ENCODE data around the gene WTIP.
"Not testable (repeated sequence)": the region's sequence is repeated elsewhere in the genome, so short reads cannot be mapped to it uniquely, and the experiment has no call there.

The WTIP gene

DNA sequence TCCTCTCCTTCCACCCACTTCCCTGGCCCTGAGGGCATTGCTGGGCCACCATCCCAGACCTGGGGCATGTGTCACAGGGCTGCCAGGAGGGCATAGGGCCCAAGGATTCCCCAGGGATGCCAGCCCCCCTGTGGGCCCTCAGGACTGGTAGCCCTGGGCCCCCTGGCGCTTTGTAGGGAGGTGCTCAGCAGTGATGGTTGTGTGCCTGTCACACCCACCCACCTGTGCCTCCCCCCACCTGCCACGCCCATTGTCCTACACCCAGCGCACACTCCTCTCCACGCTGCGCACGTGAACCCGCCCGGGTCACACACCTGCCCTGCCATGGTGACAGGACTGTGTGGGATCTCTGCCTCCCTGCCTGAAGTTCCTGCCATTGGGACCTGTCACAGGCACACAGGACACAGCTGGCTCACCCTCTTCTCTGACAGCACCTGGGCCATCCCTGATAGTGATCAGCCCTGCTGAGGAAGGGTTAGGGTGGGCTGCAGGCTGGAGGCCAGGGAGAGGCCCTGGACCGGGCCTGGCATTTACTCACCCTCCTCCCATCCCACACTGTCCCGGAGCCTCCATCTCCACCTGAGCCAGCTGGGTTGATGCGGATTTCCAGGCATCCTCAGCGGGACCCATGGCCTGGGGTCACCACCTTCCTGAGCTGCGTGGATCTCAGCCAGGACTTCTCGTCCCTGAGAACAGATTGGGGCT lies 23.9 kb downstream of the WTIP start:
- Histone ChIP-seq H3K4me1 (ENCODE audit: control insufficient read depth in 1 of 2, insufficient read depth in 2 of 2, low read length in 2 of 2) (peaks cover 0 to 4% of the 10 kb centered on the region in 2 donors), H3K4me3 (ENCODE audit: low read depth in 1 of 2, low read length in 2 of 2) (no peak overlapping the region), H3K36me3 (ENCODE audit: control insufficient read depth in 1 of 2, insufficient read depth in 2 of 2, low read length in 2 of 2) (no peaks in the 10 kb centered on the region), H3K9me3 (ENCODE audit: control insufficient read depth in 1 of 2, low read length in 2 of 2) (no peaks in the 10 kb centered on the region), H3K27ac (ENCODE audit: low read length) (no peak overlapping the region), H3K27me3 (ENCODE audit: low read depth, low read length) (no peaks in the 10 kb centered on the region)

DNA sequence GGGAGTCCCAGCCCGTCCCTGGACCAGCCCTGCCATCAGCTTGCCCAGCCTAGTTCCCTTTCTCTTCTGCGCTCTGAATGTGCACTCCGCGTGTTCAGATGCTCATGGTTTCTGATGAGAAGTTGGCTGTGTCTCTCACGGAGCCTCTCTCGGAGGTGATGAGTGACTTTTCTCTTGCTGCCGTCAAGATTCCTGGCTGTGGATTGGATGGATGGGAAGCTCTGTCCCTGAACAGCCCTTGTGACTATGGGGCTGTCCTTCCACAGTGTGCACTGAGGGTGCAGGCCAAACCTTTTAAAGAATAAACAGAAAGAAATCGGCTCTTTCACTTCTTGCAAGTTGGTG lies 24.4 kb downstream of the WTIP start:
- Histone ChIP-seq H3K27me3 (ENCODE audit: low read depth, low read length) (no peaks in the 10 kb centered on the region), H3K9me3 (ENCODE audit: control insufficient read depth in 1 of 2, low read length in 2 of 2) (no peaks in the 10 kb centered on the region), H3K4me1 (ENCODE audit: control insufficient read depth in 1 of 2, insufficient read depth in 2 of 2, low read length in 2 of 2) (peaks cover 0 to 4% of the 10 kb centered on the region in 2 donors), H3K36me3 (ENCODE audit: control insufficient read depth in 1 of 2, insufficient read depth in 2 of 2, low read length in 2 of 2) (no peaks in the 10 kb centered on the region), H3K27ac (ENCODE audit: low read length) (no peak overlapping the region), H3K4me3 (ENCODE audit: low read depth in 1 of 2, low read length in 2 of 2) (no peak overlapping the region)

DNA sequence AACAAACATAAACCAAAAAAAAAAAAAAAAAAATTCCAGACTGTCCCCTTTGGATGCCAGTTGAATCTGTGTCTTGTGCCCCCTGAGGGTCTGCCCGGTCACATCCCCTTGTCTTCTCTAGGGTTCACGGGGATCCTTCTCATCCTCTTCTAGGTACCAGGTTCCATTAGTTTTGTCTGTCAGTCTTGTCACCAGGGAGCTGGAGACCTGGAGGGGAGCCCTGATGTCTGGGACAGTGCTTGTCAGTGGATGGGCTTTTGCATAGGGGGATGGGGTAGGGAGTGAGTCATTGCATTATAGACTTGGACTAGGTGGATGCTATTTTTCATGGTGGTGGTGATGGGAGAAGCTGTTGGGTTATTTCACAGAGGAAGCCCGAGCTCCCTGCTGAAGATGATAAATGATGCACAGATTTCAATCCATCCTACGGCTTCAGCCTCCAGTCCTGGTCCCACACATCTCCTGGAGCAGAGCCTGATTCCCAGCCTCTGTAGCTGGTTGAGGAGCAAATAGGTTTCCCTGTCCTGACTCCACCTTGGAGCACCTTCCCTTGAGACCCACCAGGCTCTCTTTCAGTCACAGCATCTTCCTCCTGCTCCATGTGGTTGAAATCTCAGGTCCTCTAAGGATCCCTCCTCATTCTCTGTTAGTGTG lies 26.0 kb downstream of the WTIP start:
- H3K36me3 ChIP-seq (ENCODE audit: control insufficient read depth in 1 of 2, insufficient read depth in 2 of 2, low read length in 2 of 2), result no peaks in the 10 kb centered on the region
- peaks cover 0 to 4% of the 10 kb centered on the region in 2 donors for H3K4me1 ChIP-seq (ENCODE audit: control insufficient read depth in 1 of 2, insufficient read depth in 2 of 2, low read length in 2 of 2)
- H3K4me3 ChIP-seq (ENCODE audit: low read depth in 1 of 2, low read length in 2 of 2), result no peak overlapping the region
- no peak overlapping the region for H3K27ac ChIP-seq (ENCODE audit: low read length)
- no peaks in the 10 kb centered on the region for H3K27me3 ChIP-seq (ENCODE audit: low read depth, low read length)
- no peaks in the 10 kb centered on the region for H3K9me3 ChIP-seq (ENCODE audit: control insufficient read depth in 1 of 2, low read length in 2 of 2)

DNA sequence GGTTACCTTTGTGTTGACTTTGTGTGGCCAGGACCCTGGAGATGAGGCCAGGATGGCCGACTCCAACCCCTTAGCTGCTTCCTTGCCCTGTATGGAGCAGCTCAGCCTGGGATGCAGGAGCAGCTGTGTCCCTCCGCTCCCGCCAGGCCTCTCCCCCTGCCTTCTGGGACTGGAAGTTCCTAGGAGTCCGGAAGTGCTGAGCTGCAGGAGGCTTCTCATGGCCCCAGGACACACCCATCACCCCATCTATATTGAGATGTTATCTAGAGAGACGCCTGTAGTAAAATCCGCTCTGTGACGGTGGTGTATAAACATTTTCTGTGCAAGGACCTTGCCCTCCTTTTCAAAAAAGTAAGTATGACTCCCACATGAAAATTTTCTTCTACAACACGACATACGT lies 27.0 kb downstream of the WTIP start:
- no peaks in the 10 kb centered on the region for H3K4me1 ChIP-seq (ENCODE audit: control insufficient read depth in 1 of 2, insufficient read depth in 2 of 2, low read length in 2 of 2)

DNA sequence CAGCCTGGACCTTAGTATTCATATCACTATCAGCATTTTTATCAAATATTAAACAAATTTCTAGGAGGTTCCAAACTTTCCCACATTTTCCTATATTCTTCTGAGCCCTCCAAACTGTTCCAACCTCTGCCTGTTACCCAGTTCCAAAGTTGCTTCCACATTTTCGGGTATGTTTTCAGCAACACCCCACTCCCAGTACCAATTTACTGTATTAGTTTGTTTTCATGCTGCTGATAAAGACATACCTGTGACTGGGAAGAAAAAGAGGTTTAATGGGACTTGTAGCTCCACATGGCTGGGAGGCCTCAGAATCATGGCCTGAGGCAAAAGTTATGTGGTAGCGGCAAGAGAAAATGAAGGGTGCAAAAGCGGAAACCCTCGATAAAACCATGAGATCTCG lies 29.3 kb downstream of the WTIP start:
- not testable (repeated sequence) for H3K27ac ChIP-seq (ENCODE audit: low read length); H3K27me3 ChIP-seq (ENCODE audit: low read depth, low read length); H3K4me3 ChIP-seq (ENCODE audit: low read depth in 1 of 2, low read length in 2 of 2); H3K36me3 ChIP-seq (ENCODE audit: control insufficient read depth in 1 of 2, insufficient read depth in 2 of 2, low read length in 2 of 2); H3K4me1 ChIP-seq (ENCODE audit: control insufficient read depth in 1 of 2, insufficient read depth in 2 of 2, low read length in 2 of 2); H3K9me3 ChIP-seq (ENCODE audit: control insufficient read depth in 1 of 2, low read length in 2 of 2)

More for the DNA sequence above, 27.0 kb downstream of the WTIP start:
- H3K27me3 ChIP-seq (ENCODE audit: low read depth, low read length), result no peaks in the 10 kb centered on the region
- H3K27ac ChIP-seq (ENCODE audit: low read length), result no peak overlapping the region
- no peaks in the 10 kb centered on the region for H3K36me3 ChIP-seq (ENCODE audit: control insufficient read depth in 1 of 2, insufficient read depth in 2 of 2, low read length in 2 of 2)
- no peak overlapping the region for H3K4me3 ChIP-seq (ENCODE audit: low read depth in 1 of 2, low read length in 2 of 2)
- no peaks in the 10 kb centered on the region for H3K9me3 ChIP-seq (ENCODE audit: control insufficient read depth in 1 of 2, low read length in 2 of 2)

DNA sequence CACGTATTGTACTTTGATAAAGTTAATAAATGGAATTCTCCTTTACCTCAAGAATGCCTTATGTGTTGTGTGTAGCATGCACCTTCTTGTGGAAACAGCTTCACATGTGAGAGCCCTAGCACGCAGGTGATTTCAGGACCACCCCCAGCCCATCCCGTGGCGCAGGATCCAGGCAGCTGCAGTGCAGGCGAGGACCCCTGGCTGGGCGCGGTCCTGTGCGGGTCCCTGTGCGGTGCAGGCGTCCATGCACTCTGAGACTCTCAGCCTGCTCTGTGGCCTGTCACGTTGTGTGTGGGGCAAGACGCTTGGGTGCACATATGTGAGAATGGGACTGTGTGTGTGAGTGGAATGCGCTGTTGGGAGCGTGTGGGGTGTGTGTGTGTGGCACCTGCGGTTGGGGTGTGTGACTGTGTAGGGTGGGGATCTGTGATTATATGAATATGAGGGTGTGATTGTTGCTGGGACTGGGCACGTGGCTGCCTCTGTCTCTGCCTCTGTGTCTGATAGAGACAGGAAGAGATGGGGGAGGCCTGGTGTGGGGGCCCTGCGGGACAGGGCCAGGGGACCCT lies 30.8 kb downstream of the WTIP start:
- Histone ChIP-seq H3K4me3 (ENCODE audit: low read depth in 1 of 2, low read length in 2 of 2) (no peak overlapping the region), H3K9me3 (ENCODE audit: control insufficient read depth in 1 of 2, low read length in 2 of 2) (no peaks in the 10 kb centered on the region), H3K27me3 (ENCODE audit: low read depth, low read length) (no peaks in the 10 kb centered on the region), H3K4me1 (ENCODE audit: control insufficient read depth in 1 of 2, insufficient read depth in 2 of 2, low read length in 2 of 2) (no peaks in the 10 kb centered on the region), H3K36me3 (ENCODE audit: control insufficient read depth in 1 of 2, insufficient read depth in 2 of 2, low read length in 2 of 2) (no peaks in the 10 kb centered on the region), H3K27ac (ENCODE audit: low read length) (no peak overlapping the region)

DNA sequence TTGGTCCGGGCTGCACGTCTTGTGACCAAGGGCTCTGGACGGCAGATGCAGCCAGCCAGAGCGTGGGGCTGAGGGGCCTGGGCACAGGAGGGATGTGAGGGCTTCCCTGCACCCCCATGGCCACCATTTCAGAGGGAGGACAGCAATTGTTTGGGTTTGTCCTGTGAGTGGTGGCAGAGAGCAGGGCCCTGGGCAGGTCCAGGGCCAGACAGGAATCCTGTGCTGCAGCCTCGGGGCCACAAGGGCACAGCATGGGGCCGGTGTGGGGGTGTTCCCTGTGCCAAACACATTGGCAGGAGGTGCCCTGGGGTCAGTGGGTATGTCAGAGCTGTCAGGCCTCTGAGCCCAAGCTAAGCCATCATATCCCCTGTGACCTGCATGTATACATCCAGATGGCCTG lies 32.2 kb downstream of the WTIP start:
- no peak overlapping the region for H3K27ac ChIP-seq (ENCODE audit: low read length)
- no peaks in the 10 kb centered on the region for H3K36me3 ChIP-seq (ENCODE audit: control insufficient read depth in 1 of 2, insufficient read depth in 2 of 2, low read length in 2 of 2)
- no peaks in the 10 kb centered on the region for H3K4me1 ChIP-seq (ENCODE audit: control insufficient read depth in 1 of 2, insufficient read depth in 2 of 2, low read length in 2 of 2)
- H3K4me3 ChIP-seq (ENCODE audit: low read depth in 1 of 2, low read length in 2 of 2), result no peak overlapping the region
- no peaks in the 10 kb centered on the region for H3K9me3 ChIP-seq (ENCODE audit: control insufficient read depth in 1 of 2, low read length in 2 of 2)
- no peaks in the 10 kb centered on the region for H3K27me3 ChIP-seq (ENCODE audit: low read depth, low read length)

DNA sequence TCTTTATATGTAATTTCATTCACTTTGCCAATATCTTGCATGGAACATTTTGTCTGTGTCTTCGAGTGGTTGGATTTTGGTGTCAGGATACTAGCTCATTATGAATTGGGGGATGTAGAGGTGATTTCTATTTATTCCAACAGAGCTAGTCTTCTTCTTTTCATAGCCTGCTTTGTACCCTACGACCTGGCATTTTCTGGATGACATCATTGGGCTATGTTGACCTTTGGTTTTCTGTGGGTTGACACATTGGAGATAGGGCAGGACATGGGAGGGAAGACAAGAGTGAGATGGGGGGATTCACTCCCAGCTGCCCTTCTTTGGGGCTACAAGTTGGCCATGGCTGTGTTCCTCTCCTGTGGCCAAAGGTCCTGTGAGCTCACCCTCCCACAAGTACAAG lies 38.0 kb downstream of the WTIP start:
- Histone ChIP-seq H3K27me3 (ENCODE audit: low read depth, low read length) (no peaks in the 10 kb centered on the region), H3K36me3 (ENCODE audit: control insufficient read depth in 1 of 2, insufficient read depth in 2 of 2, low read length in 2 of 2) (no peaks in the 10 kb centered on the region), H3K4me3 (ENCODE audit: low read depth in 1 of 2, low read length in 2 of 2) (no peak overlapping the region), H3K9me3 (ENCODE audit: control insufficient read depth in 1 of 2, low read length in 2 of 2) (no peaks in the 10 kb centered on the region), H3K4me1 (ENCODE audit: control insufficient read depth in 1 of 2, insufficient read depth in 2 of 2, low read length in 2 of 2) (no peaks in the 10 kb centered on the region), H3K27ac (ENCODE audit: low read length) (no peak overlapping the region)

DNA sequence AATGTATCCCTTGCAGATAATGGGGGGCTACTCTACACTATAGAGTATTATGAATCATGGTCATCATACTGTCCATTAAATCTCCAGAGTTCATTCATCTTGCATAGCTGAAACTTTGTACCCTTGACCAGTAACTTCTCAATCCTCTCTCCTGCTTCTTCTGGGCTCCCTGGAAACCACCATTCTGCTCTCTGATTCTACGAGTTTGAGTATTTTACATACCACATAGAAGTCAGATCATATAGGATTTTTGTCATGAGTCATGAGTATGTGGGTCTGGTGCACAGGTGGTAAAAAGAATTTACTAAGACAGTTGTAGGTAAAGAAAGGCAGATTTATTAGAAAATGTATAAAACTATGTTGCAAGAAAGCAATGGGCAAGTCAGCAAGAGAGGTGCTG lies 41.9 kb downstream of the WTIP start:
- Histone ChIP-seq H3K4me1 (ENCODE audit: control insufficient read depth in 1 of 2, insufficient read depth in 2 of 2, low read length in 2 of 2) (no peaks in the 10 kb centered on the region), H3K27me3 (ENCODE audit: low read depth, low read length) (no peaks in the 10 kb centered on the region), H3K36me3 (ENCODE audit: control insufficient read depth in 1 of 2, insufficient read depth in 2 of 2, low read length in 2 of 2) (no peaks in the 10 kb centered on the region), H3K27ac (ENCODE audit: low read length) (no peak overlapping the region), H3K4me3 (ENCODE audit: low read depth in 1 of 2, low read length in 2 of 2) (no peak overlapping the region), H3K9me3 (ENCODE audit: control insufficient read depth in 1 of 2, low read length in 2 of 2) (no peaks in the 10 kb centered on the region)

DNA sequence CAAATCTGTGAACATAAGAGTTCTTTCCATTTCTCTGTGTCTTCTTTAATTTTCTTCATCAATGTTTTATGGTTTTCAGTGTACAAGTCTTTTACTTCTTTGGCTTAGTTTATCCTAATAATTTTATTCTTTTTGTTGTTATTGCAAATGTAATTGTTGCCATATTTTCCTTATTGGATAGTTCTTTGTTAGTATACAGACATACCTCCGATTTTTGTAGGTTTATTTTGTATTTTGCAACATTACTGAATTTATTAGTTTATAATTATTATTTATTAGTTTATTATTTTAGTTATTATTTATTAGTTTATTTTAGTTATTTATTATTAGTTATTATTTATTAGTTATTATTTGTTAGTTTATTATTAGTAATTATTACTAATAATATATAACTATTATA lies 43.4 kb downstream of the WTIP start:
- Histone ChIP-seq H3K9me3 (ENCODE audit: control insufficient read depth in 1 of 2, low read length in 2 of 2) (no peaks in the 10 kb centered on the region), H3K36me3 (ENCODE audit: control insufficient read depth in 1 of 2, insufficient read depth in 2 of 2, low read length in 2 of 2) (no peaks in the 10 kb centered on the region), H3K4me1 (ENCODE audit: control insufficient read depth in 1 of 2, insufficient read depth in 2 of 2, low read length in 2 of 2) (no peaks in the 10 kb centered on the region), H3K27ac (ENCODE audit: low read length) (no peak overlapping the region), H3K27me3 (ENCODE audit: low read depth, low read length) (no peaks in the 10 kb centered on the region), H3K4me3 (ENCODE audit: low read depth in 1 of 2, low read length in 2 of 2) (no peak overlapping the region)

DNA sequence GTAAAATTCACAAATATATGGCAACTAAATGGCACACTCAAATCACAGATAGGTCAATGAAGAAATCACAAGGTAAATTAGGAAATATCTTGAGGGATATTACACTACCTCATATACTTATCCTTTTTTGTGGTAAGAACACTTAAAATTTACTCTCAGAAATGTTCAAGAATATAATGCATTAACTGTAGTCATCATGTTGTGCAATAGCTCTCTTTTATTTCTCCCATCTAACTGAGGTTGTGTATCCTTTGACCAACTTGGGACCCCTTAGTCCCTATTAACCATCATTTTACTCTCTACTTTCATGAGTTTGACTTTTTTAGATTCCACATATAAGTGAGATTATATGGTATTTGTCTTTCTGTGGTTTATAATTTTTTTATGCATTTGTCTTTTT lies 52.6 kb downstream of the WTIP start:
- Histone ChIP-seq H3K9me3 (ENCODE audit: control insufficient read depth in 1 of 2, low read length in 2 of 2) (no peaks in the 10 kb centered on the region), H3K27me3 (ENCODE audit: low read depth, low read length) (no peaks in the 10 kb centered on the region), H3K27ac (ENCODE audit: low read length) (no peak overlapping the region), H3K4me1 (ENCODE audit: control insufficient read depth in 1 of 2, insufficient read depth in 2 of 2, low read length in 2 of 2) (no peaks in the 10 kb centered on the region), H3K4me3 (ENCODE audit: low read depth in 1 of 2, low read length in 2 of 2) (no peak overlapping the region), H3K36me3 (ENCODE audit: control insufficient read depth in 1 of 2, insufficient read depth in 2 of 2, low read length in 2 of 2) (no peaks in the 10 kb centered on the region)

DNA sequence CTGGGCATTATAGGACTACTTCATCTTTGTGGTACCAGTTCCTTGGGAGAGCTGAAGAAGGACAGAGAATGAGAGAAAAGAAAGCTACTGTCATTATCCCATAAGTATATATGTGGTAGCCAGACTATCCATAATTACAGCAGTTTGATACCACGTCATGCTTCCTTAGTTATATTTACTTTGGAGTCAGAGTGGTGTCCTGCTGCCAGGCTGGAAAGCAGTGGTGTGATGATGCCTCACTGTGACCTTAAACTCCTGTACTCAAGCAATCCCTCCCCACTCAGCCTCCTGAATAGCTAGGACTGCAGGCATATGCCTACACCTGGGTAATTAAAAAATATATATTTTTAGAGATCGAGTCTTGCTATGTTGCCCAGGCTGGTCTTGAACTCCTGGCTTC lies 57.8 kb downstream of the WTIP start:
- no peaks in the 10 kb centered on the region for H3K36me3 ChIP-seq (ENCODE audit: control insufficient read depth in 1 of 2, insufficient read depth in 2 of 2, low read length in 2 of 2)
- H3K4me3 ChIP-seq (ENCODE audit: low read depth in 1 of 2, low read length in 2 of 2), result no peak overlapping the region
- H3K27me3 ChIP-seq (ENCODE audit: low read depth, low read length), result no peaks in the 10 kb centered on the region
- no peaks in the 10 kb centered on the region for H3K4me1 ChIP-seq (ENCODE audit: control insufficient read depth in 1 of 2, insufficient read depth in 2 of 2, low read length in 2 of 2)
- H3K9me3 ChIP-seq (ENCODE audit: control insufficient read depth in 1 of 2, low read length in 2 of 2), result peaks cover 0 to 3% of the 10 kb centered on the region in 2 donors
- no peak overlapping the region for H3K27ac ChIP-seq (ENCODE audit: low read length)
